Brain microvascular endothelial cell (primary cell): ENCODE data around the gene DNAH17.

Source experiments
- DNase-seq: peaks from one replicate; pipeline ENCODE4 v3.0.0-alpha.2; 2020
- H3K27ac ChIP-seq: fragments of 250-450 bp; sonication (Bioruptor Pico); 2 replicates; pipeline ENCODE4 v1.5.1; 2020; ENCODE audit warnings: mild to moderate bottlenecking, moderate library complexity
- H3K27me3 ChIP-seq: fragments of 250-450 bp; sonication (Bioruptor Pico); replicated peaks from 2 replicates; pipeline ENCODE4 v1.5.1; 2020; ENCODE audit warnings: mild to moderate bottlenecking
- H3K36me3 ChIP-seq: fragments of 250-450 bp; sonication (Bioruptor Pico); replicated peaks from 2 replicates; pipeline ENCODE4 v1.5.1; 2020; ENCODE audit warnings: mild to moderate bottlenecking
- H3K4me3 ChIP-seq: 2 replicates; pipeline ENCODE4 v1.5.1; 2011; ENCODE audit warnings: low read depth, mild to moderate bottlenecking, control low read depth, low read length, moderate library complexity
- in situ Hi-C: cut with HindIII; loops from 2 replicates; pipeline ENCODE4 v1.10.0; 2017; ENCODE audit warnings: low sequenced_read_pairs, low pct_ligation_motif_present
- TF ChIP-seq, protein P1 (sequence below): IDR thresholded peaks from 2 replicates; pipeline ENCODE4 v1.5.1; 2011; ENCODE audit warnings: low read depth, mild to moderate bottlenecking, moderate library complexity, low read length, control low read depth, inconsistent platforms; ENCODE audit errors: missing control alignments

DNAH17 gene

DNA sequence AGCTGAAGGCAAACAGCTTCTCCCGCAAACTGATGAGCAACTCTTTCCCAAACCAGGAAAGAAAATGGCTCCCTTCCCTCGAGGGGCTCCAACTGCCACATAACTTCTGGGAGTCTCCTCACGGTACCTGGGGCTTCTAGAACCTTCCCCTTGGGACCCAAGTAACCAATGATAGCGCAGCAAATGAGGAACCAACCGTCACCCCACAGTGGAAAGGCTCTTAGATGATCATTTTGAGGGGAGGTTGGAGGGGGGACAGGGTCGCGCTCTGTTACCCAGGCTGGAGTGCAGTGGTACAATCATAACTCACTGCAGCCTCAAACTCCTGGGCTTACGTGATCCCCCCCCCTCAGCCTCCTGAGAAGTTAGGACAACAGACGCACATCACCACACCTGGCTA, at the start of gene DNAH17:
Gene DNAH17 (minus strand): TSS at position 101 of the 400 bp plus-strand sequence. CDS start 2,339 bp downstream, outside the sequence.
- no peak within 1 kb of the TSS for H3K4me3 ChIP-seq
- TF ChIP-seq, protein P1, sequence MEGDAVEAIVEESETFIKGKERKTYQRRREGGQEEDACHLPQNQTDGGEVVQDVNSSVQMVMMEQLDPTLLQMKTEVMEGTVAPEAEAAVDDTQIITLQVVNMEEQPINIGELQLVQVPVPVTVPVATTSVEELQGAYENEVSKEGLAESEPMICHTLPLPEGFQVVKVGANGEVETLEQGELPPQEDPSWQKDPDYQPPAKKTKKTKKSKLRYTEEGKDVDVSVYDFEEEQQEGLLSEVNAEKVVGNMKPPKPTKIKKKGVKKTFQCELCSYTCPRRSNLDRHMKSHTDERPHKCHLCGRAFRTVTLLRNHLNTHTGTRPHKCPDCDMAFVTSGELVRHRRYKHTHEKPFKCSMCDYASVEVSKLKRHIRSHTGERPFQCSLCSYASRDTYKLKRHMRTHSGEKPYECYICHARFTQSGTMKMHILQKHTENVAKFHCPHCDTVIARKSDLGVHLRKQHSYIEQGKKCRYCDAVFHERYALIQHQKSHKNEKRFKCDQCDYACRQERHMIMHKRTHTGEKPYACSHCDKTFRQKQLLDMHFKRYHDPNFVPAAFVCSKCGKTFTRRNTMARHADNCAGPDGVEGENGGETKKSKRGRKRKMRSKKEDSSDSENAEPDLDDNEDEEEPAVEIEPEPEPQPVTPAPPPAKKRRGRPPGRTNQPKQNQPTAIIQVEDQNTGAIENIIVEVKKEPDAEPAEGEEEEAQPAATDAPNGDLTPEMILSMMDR, result no peak
- no peak for DNase-seq
- H3K36me3 ChIP-seq, result no peaks in the 10 kb centered on the region
- no peak within 1 kb of the TSS for H3K27ac ChIP-seq
- in situ Hi-C loops, result no loop called here
- no peaks in the 10 kb centered on the region for H3K27me3 ChIP-seq

GRCh38 chr17:78624324-78625151, 47.3 kb upstream of the DNAH17 start:
- no peak overlapping the region for H3K4me3 ChIP-seq

GRCh38 chr17:78623541-78623940, 46.3 kb upstream of the DNAH17 start:
- Histone ChIP-seq H3K36me3 (no peaks in the 10 kb centered on the region), H3K27me3 (no peaks in the 10 kb centered on the region), H3K4me3 (no peak overlapping the region), H3K27ac (no peak overlapping the region)
- in situ Hi-C loops, result no loop called here
- no peak for DNase-seq
- TF ChIP-seq, protein P1, result no peak

More at GRCh38 chr17:78624324-78625151, 47.3 kb upstream of the DNAH17 start:
- DNase-seq, result no peak
- in situ Hi-C loops, result no loop called here
- TF ChIP-seq, protein P1, result no peak
- Histone ChIP-seq H3K36me3 (no peaks in the 10 kb centered on the region), H3K27me3 (no peaks in the 10 kb centered on the region), H3K27ac (no peak overlapping the region)

GRCh38 chr17:78622491-78623265, 45.5 kb upstream of the DNAH17 start:
- in situ Hi-C loops, result no loop called here
- TF ChIP-seq, protein P1, result no peak

DNA sequence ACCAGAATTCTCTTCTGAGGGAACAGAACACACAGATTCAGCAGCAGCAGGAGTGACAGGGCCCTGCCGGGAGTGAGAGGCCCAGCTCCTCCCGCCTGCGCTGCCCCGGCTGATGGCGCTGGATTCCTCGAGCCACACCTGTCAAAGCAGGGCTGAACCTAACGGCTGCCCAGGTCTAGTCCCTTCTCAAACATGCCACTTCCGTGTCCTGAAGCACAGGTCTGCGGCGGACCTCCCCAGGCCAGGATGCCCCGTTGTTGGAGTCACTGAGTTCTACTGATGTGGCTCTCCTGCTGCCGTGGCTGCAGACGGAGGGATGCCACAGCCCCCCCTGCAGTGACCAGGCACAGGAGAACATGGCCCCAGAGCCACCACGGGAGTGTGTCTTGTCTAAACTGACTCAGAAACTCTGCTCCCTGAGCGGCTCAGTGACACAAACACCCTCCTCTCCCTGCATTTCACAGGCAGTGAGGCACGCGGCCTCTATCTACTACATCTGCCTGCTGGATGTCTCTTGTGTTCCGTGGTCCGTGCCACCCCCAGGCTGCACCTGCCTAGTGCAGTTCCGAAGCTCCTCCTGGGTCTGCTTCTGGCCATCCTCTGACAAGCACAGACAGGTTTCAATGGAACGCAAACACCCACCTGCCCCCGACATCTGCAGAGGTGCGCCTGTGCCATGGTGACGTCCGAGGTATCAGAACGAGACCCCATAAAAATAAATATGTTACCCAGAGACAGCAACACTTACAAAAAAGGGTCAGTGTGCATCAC, 44.7 kb upstream of the DNAH17 start:
- Histone ChIP-seq H3K27ac (no peak overlapping the region), H3K27me3 (no peaks in the 10 kb centered on the region), H3K36me3 (no peaks in the 10 kb centered on the region), H3K4me3 (no peak overlapping the region)
- TF ChIP-seq, protein P1, result no peak
- no peak for DNase-seq
- in situ Hi-C loops, result no loop called here

More at GRCh38 chr17:78622491-78623265, 45.5 kb upstream of the DNAH17 start:
- H3K4me3 ChIP-seq, result no peak overlapping the region
- DNase-seq, result no peak
- H3K27ac ChIP-seq, result no peak overlapping the region
- H3K27me3 ChIP-seq, result no peaks in the 10 kb centered on the region
- H3K36me3 ChIP-seq, result no peaks in the 10 kb centered on the region
